Retinal pigment epithelial cell (primary cell): Measurements from ENCODE around the gene APOA1.

Source experiments
- DNase-seq: peaks from one replicate; pipeline ENCODE4 v3.0.0-alpha.2; 2010; ENCODE audit warnings: low read depth
- H3K4me3 ChIP-seq: 2 replicates; pipeline ENCODE4 v1.5.1; 2011; ENCODE audit warnings: mild to moderate bottlenecking, low read length, control low read depth, moderate library complexity
- TF ChIP-seq, protein P1 (sequence below): conservative IDR thresholded peaks from 2 replicates; pipeline ENCODE4 v1.5.1; 2011; ENCODE audit warnings: low read depth, low read length, control low read depth, inconsistent platforms

APOA1 gene

DNA sequence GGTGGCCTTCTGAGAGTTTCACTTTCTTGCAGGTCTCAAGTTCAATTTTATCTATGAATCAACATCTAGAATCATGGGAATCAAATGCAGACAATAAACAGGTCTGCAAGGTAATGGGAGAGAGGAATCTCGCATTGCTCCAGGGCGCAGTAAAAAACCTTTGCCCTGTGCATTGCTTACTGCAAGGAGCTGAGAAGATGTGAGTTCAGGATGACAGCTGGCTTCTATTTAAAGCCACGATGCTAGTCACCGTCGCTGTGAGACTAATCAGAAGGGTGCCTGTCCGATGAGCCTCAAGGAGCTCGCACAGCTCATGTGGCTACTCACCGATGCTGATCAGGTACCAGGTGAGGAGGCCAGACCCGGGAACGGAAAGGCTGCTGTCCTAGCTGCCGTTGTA is 30.2 kb upstream of the APOA1 start:
- no peak for DNase-seq
- TF ChIP-seq, protein P1, sequence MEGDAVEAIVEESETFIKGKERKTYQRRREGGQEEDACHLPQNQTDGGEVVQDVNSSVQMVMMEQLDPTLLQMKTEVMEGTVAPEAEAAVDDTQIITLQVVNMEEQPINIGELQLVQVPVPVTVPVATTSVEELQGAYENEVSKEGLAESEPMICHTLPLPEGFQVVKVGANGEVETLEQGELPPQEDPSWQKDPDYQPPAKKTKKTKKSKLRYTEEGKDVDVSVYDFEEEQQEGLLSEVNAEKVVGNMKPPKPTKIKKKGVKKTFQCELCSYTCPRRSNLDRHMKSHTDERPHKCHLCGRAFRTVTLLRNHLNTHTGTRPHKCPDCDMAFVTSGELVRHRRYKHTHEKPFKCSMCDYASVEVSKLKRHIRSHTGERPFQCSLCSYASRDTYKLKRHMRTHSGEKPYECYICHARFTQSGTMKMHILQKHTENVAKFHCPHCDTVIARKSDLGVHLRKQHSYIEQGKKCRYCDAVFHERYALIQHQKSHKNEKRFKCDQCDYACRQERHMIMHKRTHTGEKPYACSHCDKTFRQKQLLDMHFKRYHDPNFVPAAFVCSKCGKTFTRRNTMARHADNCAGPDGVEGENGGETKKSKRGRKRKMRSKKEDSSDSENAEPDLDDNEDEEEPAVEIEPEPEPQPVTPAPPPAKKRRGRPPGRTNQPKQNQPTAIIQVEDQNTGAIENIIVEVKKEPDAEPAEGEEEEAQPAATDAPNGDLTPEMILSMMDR: no peak
- no peak overlapping the region for H3K4me3 ChIP-seq

DNA sequence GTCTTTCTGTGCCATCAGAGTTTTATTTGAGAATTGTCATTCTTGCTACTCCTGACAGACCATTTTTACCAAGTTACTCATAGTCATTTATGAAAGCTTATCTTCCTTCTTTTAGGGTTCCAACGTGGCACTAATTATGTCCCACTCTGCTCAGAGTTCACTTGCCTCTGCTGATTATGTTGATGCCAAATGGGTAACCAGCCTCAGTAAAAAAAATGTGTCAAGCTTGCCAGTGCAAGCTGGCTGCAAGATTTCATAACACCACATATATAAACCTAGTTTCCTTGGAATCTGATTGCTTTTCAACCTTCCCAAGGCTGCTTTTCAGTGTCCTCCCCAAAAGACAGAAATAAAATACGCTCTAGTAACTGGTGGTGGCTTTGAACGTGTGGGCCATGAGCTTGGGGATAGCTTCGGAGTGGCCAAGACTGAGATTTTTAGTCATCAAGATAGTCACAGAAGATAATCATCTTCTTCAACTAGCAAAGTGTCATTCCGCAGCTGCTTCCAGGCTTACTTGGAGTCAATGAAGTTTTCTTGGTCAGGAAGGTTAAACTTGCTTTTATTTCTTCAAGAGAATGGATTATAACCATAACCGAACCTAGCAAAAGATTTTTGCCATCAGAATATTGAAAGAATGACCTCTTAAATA is 29.5 kb upstream of the APOA1 start:
- TF ChIP-seq, protein P1: no peak
- no peak for DNase-seq
- no peak overlapping the region for H3K4me3 ChIP-seq

DNA sequence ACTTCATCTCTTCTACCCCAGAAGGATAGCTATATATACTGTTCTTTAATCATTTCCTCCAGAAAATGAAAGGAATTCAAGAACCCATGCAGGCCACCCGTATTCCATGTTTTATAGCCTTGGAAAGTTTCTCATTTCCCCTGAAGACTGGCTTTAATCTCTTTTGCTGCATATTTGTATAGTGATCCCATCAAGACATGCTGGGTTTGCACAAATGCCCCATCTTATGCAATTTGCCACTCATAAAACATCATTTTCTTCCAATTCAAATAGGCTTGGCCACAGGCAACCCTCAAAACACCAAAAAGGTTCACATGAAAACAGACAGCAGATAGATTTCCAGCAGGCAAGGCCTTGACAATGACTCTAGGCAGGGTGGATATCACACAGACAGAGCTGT is 28.3 kb upstream of the APOA1 start:
- H3K4me3 ChIP-seq: no peak overlapping the region
- DNase-seq: no peak
- TF ChIP-seq, protein P1: no peak

DNA sequence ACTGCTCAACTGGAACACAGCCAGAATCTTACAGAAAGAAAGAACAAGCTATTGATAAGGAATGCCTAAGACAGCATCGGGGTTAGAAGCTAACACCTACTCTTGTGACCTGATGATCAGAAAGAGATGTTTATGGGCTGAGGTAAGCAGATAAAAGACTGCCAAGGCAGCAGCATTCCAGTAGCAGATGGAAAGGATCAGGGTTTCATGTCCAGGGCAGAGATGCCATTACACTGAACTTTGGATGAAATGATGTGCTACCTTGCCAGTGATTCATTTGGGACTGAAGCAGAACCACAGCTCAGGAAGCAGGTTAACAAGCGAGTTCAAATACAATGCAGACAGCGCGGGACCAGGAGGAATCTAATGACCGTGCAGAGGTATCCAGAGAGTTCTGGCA is 27.1 kb upstream of the APOA1 start:
- DNase-seq: no peak
- TF ChIP-seq, protein P1: no peak

DNA sequence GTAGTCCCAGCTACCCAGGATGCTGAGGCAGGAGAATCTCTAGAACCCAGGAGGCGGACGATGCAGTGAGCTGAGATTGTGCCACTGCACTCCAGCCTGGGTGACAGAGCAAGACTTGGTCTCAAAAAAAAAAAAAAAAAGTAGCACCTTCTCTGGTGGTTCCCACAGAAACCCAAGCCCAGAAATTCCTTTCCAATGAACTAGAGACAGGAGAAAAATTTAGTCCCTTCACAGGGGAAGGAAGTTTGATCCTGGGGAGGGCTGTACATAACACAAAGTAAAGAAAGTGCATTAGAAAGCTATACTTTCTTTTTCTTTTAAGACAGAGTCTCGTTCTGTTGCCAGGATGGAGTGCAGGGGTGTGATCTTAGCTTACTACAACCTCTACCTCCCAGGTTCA is 25.5 kb upstream of the APOA1 start:
- no peak for DNase-seq
- TF ChIP-seq, protein P1: no peak
- no peak overlapping the region for H3K4me3 ChIP-seq

More for the DNA sequence above, 27.1 kb upstream of the APOA1 start:
- H3K4me3 ChIP-seq: no peak overlapping the region

DNA sequence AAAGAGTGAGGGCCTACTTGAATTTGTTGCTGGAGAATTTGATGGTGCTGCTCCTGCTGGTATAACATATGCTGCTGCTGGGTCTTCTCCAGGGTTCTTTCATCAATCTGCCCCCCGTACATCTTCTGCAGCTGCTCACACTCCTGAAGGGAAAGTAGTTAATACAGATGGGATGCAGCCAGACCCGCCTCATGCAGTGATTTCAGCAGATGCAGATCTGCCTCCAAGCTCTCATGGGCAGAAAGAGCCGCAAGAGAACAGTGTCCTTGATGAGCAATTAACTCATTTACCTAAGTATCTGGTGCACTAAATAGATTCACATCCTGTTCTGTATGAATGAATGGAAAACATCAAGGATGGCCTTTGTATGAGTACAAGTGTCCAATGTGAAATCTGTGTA is 24.8 kb upstream of the APOA1 start:
- DNase-seq: no peak
- TF ChIP-seq, protein P1: no peak
- H3K4me3 ChIP-seq: no peak overlapping the region

DNA sequence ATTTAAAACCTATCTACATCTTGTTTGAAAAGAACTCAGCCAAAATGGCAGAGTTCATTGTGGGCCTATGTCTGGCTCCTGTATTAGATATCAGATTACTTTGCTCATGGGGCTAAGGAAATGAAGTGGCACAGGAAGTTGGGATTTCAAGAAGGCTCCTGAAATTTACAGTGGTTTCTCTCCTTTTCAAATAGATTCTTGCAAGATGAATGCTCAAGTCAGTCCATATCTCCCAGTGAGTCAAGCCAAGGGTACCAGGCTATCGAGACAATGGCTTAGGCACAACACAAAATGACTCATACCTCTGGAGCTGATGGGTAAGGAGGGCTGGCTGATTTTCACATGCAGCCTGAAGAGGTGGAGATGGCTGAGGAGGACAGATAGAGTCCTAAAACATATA is 24.1 kb upstream of the APOA1 start:
- no peak for DNase-seq
- H3K4me3 ChIP-seq: no peak overlapping the region
- TF ChIP-seq, protein P1: no peak
